Measurements from ENCODE around the gene BICDL2. TPM values are rescaled to one million over a fixed set of nuclear protein-coding genes. Genes with fewer than 3 reads are reported as not detected.

The BICDL2 gene
- total and polyA plus RNA-seq, 4 experiments from 2014 or later = not detected

DNA sequence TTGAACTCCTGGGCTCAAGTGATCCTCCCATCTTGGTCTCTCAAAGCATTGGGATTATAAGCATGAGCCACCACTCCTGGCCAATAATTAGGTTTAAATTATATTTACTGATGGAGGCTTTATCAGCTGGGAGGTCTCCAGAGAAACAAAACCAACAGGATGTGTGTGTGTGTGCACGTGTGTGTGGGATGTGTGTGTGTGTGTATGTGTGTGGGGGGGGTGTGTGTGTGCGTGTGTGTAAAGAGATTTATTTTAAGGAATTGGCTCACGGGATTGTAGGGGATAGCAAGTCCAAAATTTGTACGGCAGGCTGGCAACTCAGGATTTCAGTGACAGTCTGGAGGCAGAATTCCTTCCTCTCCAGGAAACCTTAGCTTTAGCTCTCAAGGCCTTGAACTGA is 14.3 kb upstream of the BICDL2 start:
- no peak overlapping the region for H3K4me3 Mint-ChIP-seq
- peaks cover 24% of the 10 kb centered on the region for H3K4me1 ChIP-seq (ENCODE audit: insufficient read depth, low read length)

DNA sequence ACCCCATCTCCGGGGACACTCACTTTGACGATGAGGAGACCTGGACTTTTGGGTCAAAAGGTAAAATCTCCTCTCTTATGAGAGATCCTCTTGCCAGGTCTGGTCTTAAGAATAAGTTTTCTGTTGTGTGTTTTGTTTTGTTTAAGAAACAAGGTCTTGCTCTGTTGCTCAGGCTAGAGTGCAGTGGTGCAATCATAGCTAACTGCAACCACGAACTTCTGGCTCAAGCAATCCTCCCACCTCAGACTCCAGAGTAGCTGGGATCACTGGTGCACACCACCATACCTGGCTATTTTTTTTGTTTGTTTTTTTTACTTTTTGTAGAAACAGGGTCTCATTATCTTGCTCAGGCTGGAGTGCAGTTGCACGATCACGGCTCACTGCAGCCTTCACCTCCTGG is 13.7 kb upstream of the BICDL2 start:
- no peak for DNase-seq
- intact Hi-C loops (cut with micrococcal nuclease) = no loop called here
- H3K9me3 Mint-ChIP-seq = no peaks in the 10 kb centered on the region
- peak overlapping the region in 2 of 7 donors; percentile 1 to 8 for H3K27ac Mint-ChIP-seq
- Histone ChIP-seq H3K4me3 (ENCODE audit: low read length in 2 of 2) (no peak overlapping the region), H3K9me3 (ENCODE audit: control insufficient read depth in 1 of 2, low read length in 2 of 2) (no peaks in the 10 kb centered on the region), H3K27ac (ENCODE audit: low read depth, low read length) (no peak overlapping the region), H3K27me3 (ENCODE audit: insufficient read depth, low read length) (peaks cover 13% of the 10 kb centered on the region), H3K36me3 (ENCODE audit: insufficient read depth, low read length) (no peaks in the 10 kb centered on the region), H3K4me1 (ENCODE audit: insufficient read depth, low read length) (peaks cover 23% of the 10 kb centered on the region)
- H3K27me3 Mint-ChIP-seq = peaks cover under 1 to 3% of the 10 kb centered on the region in 2 donors
- ChIA-PET POLR2A (ENCODE audit: partially characterized antibody) (interaction anchor here (1.0 to 2.0 kb wide), 7 partner anchors 17 to 121 kb away, joined by 3 to 7 read pairs (median 3); partner anchors contain the start of gene ZNF213), CTCF (ENCODE audit: partially characterized antibody) (interaction anchor here (0.5 to 2.1 kb wide), 3 partner anchors 22 to 78 kb away, joined by 3 to 11 read pairs (median 7); no protein-coding TSS in a partner anchor)
- H3K4me3 Mint-ChIP-seq = no peak overlapping the region
- H3K36me3 Mint-ChIP-seq = peaks cover 4 to 16% of the 10 kb centered on the region in 2 donors
- H3K4me1 Mint-ChIP-seq = peaks cover 26 to 53% (median 32%) of the 10 kb centered on the region in 4 donors

More for the DNA sequence above, 14.3 kb upstream of the BICDL2 start:
- Mint-ChIP-seq H3K27me3 (peaks cover 0 to 3% of the 10 kb centered on the region in 2 donors), H3K36me3 (peaks cover 4 to 16% of the 10 kb centered on the region in 2 donors), H3K9me3 (no peaks in the 10 kb centered on the region), H3K27ac (peak overlapping the region in 2 of 7 donors; percentile 14 to 66), H3K4me1 (peaks cover 29 to 56% (median 36%) of the 10 kb centered on the region in 4 donors)
- Histone ChIP-seq H3K27me3 (ENCODE audit: insufficient read depth, low read length) (peaks cover 11% of the 10 kb centered on the region), H3K9me3 (ENCODE audit: control insufficient read depth in 1 of 2, low read length in 2 of 2) (no peaks in the 10 kb centered on the region), H3K4me3 (ENCODE audit: low read length in 2 of 2) (no peak overlapping the region), H3K27ac (ENCODE audit: low read depth, low read length) (no peak overlapping the region), H3K36me3 (ENCODE audit: insufficient read depth, low read length) (no peaks in the 10 kb centered on the region)
- intact Hi-C loops (cut with micrococcal nuclease) = no loop called here
- CTCF ChIA-PET (ENCODE audit: partially characterized antibody) = interaction anchor here (0.5 to 2.1 kb wide), 5 partner anchors 19 to 80 kb away, joined by 3 to 11 read pairs (median 7); no protein-coding TSS in a partner anchor
- no peak for DNase-seq
- POLR2A ChIA-PET (ENCODE audit: partially characterized antibody) = interaction anchor here (0.8 to 2.0 kb wide), 11 partner anchors 8 to 121 kb away, joined by 3 to 7 read pairs (median 4); partner anchors contain the start of genes IL32 and ZNF213

DNA sequence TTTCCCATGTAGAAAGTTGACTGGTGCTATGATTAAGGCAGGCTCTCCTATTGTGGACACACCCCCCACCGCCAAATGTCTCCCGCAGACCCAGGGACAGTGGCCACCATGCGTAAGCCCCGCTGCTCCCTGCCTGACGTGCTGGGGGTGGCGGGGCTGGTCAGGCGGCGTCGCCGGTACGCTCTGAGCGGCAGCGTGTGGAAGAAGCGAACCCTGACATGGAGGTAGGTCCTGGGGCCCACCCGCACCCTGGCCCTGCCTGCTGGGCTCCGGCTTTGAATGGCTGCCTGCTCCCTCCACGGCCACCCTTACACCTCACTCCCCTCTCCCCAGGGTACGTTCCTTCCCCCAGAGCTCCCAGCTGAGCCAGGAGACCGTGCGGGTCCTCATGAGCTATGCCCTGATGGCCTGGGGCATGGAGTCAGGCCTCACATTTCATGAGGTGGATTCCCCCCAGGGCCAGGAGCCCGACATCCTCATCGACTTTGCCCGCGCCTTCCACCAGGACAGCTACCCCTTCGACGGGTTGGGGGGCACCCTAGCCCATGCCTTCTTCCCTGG is 13.3 kb upstream of the BICDL2 start:
- Mint-ChIP-seq H3K27ac (no peak overlapping the region), H3K4me1 (peaks cover 24 to 53% (median 31%) of the 10 kb centered on the region in 4 donors), H3K36me3 (peaks cover 0 to 13% of the 10 kb centered on the region in 2 donors), H3K4me3 (no peak overlapping the region), H3K9me3 (no peaks in the 10 kb centered on the region), H3K27me3 (peaks cover 5 to 8% of the 10 kb centered on the region in 2 donors)
- POLR2A ChIA-PET (ENCODE audit: partially characterized antibody) = interaction anchor here (0.7 to 3.5 kb wide), 7 partner anchors 9 to 85 kb away, joined by 3 to 27 read pairs (median 3); partner anchors contain the start of gene ZNF213
- Histone ChIP-seq H3K4me3 (ENCODE audit: low read length in 2 of 2) (no peak overlapping the region), H3K36me3 (ENCODE audit: insufficient read depth, low read length) (no peaks in the 10 kb centered on the region), H3K9me3 (ENCODE audit: control insufficient read depth in 1 of 2, low read length in 2 of 2) (no peaks in the 10 kb centered on the region), H3K4me1 (ENCODE audit: insufficient read depth, low read length) (peaks cover 23% of the 10 kb centered on the region), H3K27ac (ENCODE audit: low read depth, low read length) (no peak overlapping the region), H3K27me3 (ENCODE audit: insufficient read depth, low read length) (peaks cover 13% of the 10 kb centered on the region)
- intact Hi-C loops (cut with micrococcal nuclease) = no loop called here
- no peak for DNase-seq
- CTCF ChIA-PET (ENCODE audit: partially characterized antibody) = interaction anchor here (1.2 to 2.3 kb wide), 4 partner anchors 18 to 79 kb away, joined by 3 to 11 read pairs (median 9); no protein-coding TSS in a partner anchor

DNA sequence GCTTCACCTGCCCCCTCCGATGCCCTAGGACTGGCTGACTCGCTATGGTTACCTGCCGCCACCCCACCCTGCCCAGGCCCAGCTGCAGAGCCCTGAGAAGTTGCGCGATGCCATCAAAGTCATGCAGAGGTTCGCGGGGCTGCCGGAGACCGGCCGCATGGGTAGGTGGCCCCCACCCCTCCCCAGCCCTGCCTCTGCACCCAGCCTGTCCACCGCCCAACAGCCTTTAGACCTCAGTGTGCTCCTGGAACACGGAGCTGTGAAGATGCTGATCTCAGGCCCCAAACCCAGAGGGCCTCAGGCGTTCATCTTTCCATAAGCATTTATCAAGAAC is 10.6 kb upstream of the BICDL2 start:
- H3K27me3 Mint-ChIP-seq = peaks cover 12 to 17% of the 10 kb centered on the region in 2 donors
- H3K4me3 Mint-ChIP-seq = peak overlapping the region in 6 of 8 donors; percentile 25 to 65 (median 40)
- no peak for DNase-seq
- Histone ChIP-seq H3K4me1 (ENCODE audit: insufficient read depth, low read length) (peaks cover 22% of the 10 kb centered on the region), H3K27me3 (ENCODE audit: insufficient read depth, low read length) (peaks cover 33% of the 10 kb centered on the region), H3K27ac (ENCODE audit: low read depth, low read length) (no peak overlapping the region), H3K4me3 (ENCODE audit: low read length in 2 of 2) (no peak overlapping the region), H3K36me3 (ENCODE audit: insufficient read depth, low read length) (no peaks in the 10 kb centered on the region), H3K9me3 (ENCODE audit: control insufficient read depth in 1 of 2, low read length in 2 of 2) (no peaks in the 10 kb centered on the region)
- H3K9me3 Mint-ChIP-seq = no peaks in the 10 kb centered on the region
- intact Hi-C loops (cut with micrococcal nuclease) = no loop called here
- H3K36me3 Mint-ChIP-seq = peaks cover 0 to 3% of the 10 kb centered on the region in 2 donors
- H3K27ac Mint-ChIP-seq = no peak overlapping the region
- peaks cover 16 to 42% (median 24%) of the 10 kb centered on the region in 4 donors for H3K4me1 Mint-ChIP-seq
- POLR2A ChIA-PET (ENCODE audit: partially characterized antibody) = interaction anchor here (0.6 to 3.5 kb wide), 9 partner anchors 9 to 82 kb away, joined by 3 to 27 read pairs (median 6); partner anchors contain the start of gene IL32
- CTCF ChIA-PET (ENCODE audit: partially characterized antibody) = interaction anchor here (1.7 to 2.3 kb wide), 5 partner anchors 12 to 82 kb away, joined by 4 to 10 read pairs (median 6); no protein-coding TSS in a partner anchor

DNA sequence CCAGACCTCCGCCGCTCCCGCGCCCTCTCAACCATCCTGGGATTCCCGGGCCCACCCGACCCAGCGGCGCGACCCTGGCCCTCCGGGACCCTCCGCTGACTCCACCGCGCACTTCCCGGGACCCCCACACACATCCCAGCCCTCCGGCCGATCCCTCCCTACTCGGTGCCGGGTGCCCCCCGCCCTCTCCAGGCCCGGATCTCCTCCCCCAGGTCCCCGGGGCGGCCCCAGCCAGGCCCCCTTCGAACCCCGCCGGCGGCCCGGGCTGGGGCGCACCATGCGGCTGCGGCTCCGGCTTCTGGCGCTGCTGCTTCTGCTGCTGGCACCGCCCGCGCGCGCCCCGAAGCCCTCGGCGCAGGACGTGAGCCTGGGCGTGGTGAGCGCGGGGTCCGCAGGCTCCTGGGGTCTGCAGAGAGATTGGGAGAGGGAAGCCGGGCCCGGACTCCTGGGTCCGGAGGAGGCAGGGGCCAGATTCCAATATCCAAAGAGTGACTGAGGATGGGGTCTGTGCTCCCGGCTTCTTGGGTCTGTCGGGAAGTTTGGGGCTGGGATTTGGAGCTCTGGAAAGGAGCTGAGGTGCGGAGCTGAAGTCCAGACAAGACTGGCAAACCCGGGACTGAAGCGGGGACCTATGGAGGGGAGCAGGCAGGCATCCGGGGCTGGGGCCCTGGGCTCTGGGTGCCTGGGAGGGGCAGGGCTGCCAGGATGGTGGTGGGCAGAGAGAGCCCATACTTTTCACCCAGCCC is 10.1 kb upstream of the BICDL2 start:
- no peaks in the 10 kb centered on the region for H3K36me3 ChIP-seq (ENCODE audit: insufficient read depth, low read length)
- H3K4me1 Mint-ChIP-seq = peaks cover 16 to 37% (median 20%) of the 10 kb centered on the region in 4 donors
- no peak overlapping the region for H3K4me3 ChIP-seq (ENCODE audit: low read length in 2 of 2)
- DNase-seq = no peak
- intact Hi-C loops (cut with micrococcal nuclease) = no loop called here
- H3K27me3 ChIP-seq (ENCODE audit: insufficient read depth, low read length) = peaks cover 33% of the 10 kb centered on the region
- POLR2A ChIA-PET (ENCODE audit: partially characterized antibody) = interaction anchor here (0.6 to 3.5 kb wide), 9 partner anchors 9 to 82 kb away, joined by 3 to 27 read pairs (median 6); partner anchors contain the start of gene IL32
- H3K4me3 Mint-ChIP-seq = peak overlapping the region in 7 of 8 donors; percentile 21 to 65 (median 61)
- H3K36me3 Mint-ChIP-seq = no peaks in the 10 kb centered on the region
- H3K27ac Mint-ChIP-seq = peak overlapping the region in 1 of 7 donors; percentile 4
- H3K27me3 Mint-ChIP-seq = peaks cover 12 to 17% of the 10 kb centered on the region in 2 donors
- H3K9me3 ChIP-seq (ENCODE audit: control insufficient read depth in 1 of 2, low read length in 2 of 2) = no peaks in the 10 kb centered on the region
- H3K4me1 ChIP-seq (ENCODE audit: insufficient read depth, low read length) = peaks cover 22% of the 10 kb centered on the region
- no peak overlapping the region for H3K27ac ChIP-seq (ENCODE audit: low read depth, low read length)
- CTCF ChIA-PET (ENCODE audit: partially characterized antibody) = interaction anchor here (1.7 to 2.0 kb wide), 3 partner anchors 17 to 43 kb away, joined by 4 to 7 read pairs (median 6); no protein-coding TSS in a partner anchor
- H3K9me3 Mint-ChIP-seq = no peaks in the 10 kb centered on the region

DNA sequence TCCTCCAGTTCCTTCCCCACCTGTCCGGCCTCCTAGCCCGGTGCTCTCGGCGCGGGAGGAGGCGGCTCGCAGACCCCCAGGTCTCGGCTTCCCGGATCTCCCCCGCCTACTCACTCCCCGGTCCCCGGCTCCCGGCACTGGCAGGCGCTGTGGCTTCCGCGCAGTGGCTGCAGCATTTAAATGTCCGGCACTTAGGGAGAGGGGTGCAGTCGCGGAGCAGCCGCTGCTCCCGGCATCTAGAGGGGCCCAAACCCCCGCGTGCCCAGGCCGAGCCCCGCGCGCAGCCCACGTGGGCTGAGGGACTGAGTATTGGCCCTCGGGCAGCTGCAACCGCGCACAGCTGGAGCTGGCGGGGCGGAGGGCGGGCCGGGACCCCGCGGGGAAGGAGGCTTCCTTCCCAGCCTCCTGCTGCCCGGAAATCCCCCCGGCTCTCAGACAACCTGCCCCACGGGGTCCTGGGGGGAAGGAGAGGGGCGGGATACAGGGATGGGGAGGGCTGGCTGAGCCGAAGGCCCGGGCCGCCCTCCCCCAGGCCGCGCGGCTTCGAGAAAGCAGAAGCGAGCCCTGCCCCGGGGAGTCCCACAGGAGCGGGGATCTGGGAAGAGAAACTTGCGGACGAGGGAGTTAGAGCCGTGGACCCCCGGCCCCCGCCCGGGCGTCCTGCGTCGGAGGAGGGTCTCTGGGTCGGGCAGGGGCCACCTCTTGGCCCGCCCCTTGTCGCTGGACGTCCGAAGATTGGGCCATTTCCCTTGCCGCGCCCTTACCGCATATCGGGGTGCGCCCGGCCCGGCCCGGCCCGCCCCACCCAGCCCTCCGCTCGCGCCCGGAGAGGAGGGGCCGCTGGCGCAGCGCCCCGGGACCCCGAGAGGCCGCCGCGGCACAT is 9.3 kb upstream of the BICDL2 start, which contains the start of gene MMP25:
TSS of gene MMP25 (plus strand) at position 804 of the 883 bp plus-strand sequence. CDS start 357 bp downstream, outside the sequence.
- H3K9me3 Mint-ChIP-seq = no peaks in the 10 kb centered on the region
- ChIA-PET CTCF (ENCODE audit: partially characterized antibody) (interaction anchor here (1.6 to 8.2 kb wide), 2 partner anchors 16 to 81 kb away, joined by 3 to 80 read pairs; no protein-coding TSS in a partner anchor), POLR2A (ENCODE audit: partially characterized antibody) (interaction anchor here (0.6 to 1.7 kb wide), 8 partner anchors 10 to 105 kb away, joined by 3 to 9 read pairs (median 4); partner anchors contain the start of genes HCFC1R1, IL32, THOC6 and ZNF213)
- H3K4me1 ChIP-seq (ENCODE audit: insufficient read depth, low read length) = peaks cover 22% of the 10 kb centered on the region
- peak within 1 kb of the TSS in 3 of 7 donors; percentile 4 to 55 (median 12) for H3K27ac Mint-ChIP-seq
- H3K27ac ChIP-seq (ENCODE audit: low read depth, low read length) = no peak within 1 kb of the TSS
- intact Hi-C loops (cut with micrococcal nuclease) = no loop called here
- no peaks in the 10 kb centered on the region for H3K36me3 ChIP-seq (ENCODE audit: insufficient read depth, low read length)
- peaks cover 33% of the 10 kb centered on the region for H3K27me3 ChIP-seq (ENCODE audit: insufficient read depth, low read length)
- H3K9me3 ChIP-seq (ENCODE audit: control insufficient read depth in 1 of 2, low read length in 2 of 2) = no peaks in the 10 kb centered on the region
- peaks cover 12 to 34% (median 17%) of the 10 kb centered on the region in 4 donors for H3K4me1 Mint-ChIP-seq
- no peak for DNase-seq
- H3K27me3 Mint-ChIP-seq = peaks cover 14 to 17% of the 10 kb centered on the region in 2 donors
- H3K36me3 Mint-ChIP-seq = no peaks in the 10 kb centered on the region
- peak within 1 kb of the TSS; percentile 72 to 90 (median 83) for H3K4me3 Mint-ChIP-seq
- H3K4me3 ChIP-seq (ENCODE audit: low read length in 2 of 2) = peak within 1 kb of the TSS in 1 of 2 donors; percentile 38
